OCI-LY1 (cell line): ENCODE data around the gene AGBL3.

Experiments used
- EZH2 ChIP-seq: fragments of 200-600 bp; sonication (generic), shearing (Covaris generic); IDR thresholded peaks from 2 replicates; pipeline ENCODE4 v1.8.0; 2017; ENCODE audit warnings: borderline replicate concordance, mixed run types, mild to moderate bottlenecking, antibody characterized with exemption, low read length, moderate library complexity, mixed read lengths
- TF ChIP-seq, protein P1 (sequence below): fragments of 200-600 bp; sonication (generic), shearing (Covaris generic); IDR thresholded peaks from 2 replicates; pipeline ENCODE4 v1.5.1; 2017; ENCODE audit warnings: mild to moderate bottlenecking, antibody characterized with exemption, low read length, moderate library complexity, mixed read lengths

DNA sequence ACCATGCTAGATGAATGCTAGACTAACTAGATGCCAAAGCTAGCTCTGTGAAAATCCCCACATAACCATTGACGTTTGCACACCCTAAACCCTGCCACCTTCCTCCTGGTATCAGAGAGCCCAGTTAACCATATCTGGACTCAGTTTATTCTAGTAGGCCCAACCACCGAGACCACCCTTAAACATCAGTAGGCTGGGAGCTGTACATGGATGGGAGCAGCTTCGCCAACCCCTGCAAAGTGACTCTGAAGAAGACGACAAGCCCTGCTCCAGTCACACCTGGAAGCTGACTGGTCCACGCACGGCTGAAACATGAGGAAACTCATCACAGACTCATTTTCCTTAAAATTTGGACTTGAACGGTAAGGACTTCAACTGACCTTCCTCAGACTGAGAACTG lies 188.6 kb downstream of the AGBL3 start:
- TF ChIP-seq, protein P1, sequence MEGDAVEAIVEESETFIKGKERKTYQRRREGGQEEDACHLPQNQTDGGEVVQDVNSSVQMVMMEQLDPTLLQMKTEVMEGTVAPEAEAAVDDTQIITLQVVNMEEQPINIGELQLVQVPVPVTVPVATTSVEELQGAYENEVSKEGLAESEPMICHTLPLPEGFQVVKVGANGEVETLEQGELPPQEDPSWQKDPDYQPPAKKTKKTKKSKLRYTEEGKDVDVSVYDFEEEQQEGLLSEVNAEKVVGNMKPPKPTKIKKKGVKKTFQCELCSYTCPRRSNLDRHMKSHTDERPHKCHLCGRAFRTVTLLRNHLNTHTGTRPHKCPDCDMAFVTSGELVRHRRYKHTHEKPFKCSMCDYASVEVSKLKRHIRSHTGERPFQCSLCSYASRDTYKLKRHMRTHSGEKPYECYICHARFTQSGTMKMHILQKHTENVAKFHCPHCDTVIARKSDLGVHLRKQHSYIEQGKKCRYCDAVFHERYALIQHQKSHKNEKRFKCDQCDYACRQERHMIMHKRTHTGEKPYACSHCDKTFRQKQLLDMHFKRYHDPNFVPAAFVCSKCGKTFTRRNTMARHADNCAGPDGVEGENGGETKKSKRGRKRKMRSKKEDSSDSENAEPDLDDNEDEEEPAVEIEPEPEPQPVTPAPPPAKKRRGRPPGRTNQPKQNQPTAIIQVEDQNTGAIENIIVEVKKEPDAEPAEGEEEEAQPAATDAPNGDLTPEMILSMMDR: no peak
- TF ChIP-seq EZH2: no peak
